ENCODE measurements around the gene STUB1. TPM values are rescaled to one million over a fixed set of nuclear protein-coding genes. Genes with fewer than 3 reads are reported as not detected.

STUB1 gene
- total and polyA plus RNA-seq, 9 donors: 70.7 to 115 (median 98.8) TPM

- Histone ChIP-seq H3K36me3 (ENCODE audit: control insufficient read depth, insufficient read depth, low read length) (peaks cover 47% of the 10 kb centered on the region), H3K27me3 (ENCODE audit: control insufficient read depth, insufficient read depth, low read length) (no peaks in the 10 kb centered on the region), H3K27ac (ENCODE audit: low read length) (no peak overlapping the region), H3K4me1 (ENCODE audit: control insufficient read depth, insufficient read depth, low read length) (peaks cover 20% of the 10 kb centered on the region), H3K4me3 (ENCODE audit: low read length) (no peak overlapping the region), H3K9me3 (replicated peaks; ENCODE audit: control insufficient read depth, low read depth, low read length) (no peaks in the 10 kb centered on the region)
- no peak for DNase-seq
- WGBS (ENCODE audit: insufficient coverage): 89% methylated on average over 23 of the region's 28 CpGs
Observed at GRCh38 chr16:652454-653305, 27.5 kb upstream of the STUB1 start.

GRCh38 chr16:654034-654433 is 26.2 kb upstream of the STUB1 start:
- no peaks in the 10 kb centered on the region for H3K9me3 ChIP-seq (replicated peaks; ENCODE audit: control insufficient read depth, low read depth, low read length)
- DNase-seq: no peak
- WGBS (ENCODE audit: insufficient coverage): 86% methylated on average over 10 of the region's 12 CpGs
- H3K27me3 ChIP-seq (ENCODE audit: control insufficient read depth, insufficient read depth, low read length): no peaks in the 10 kb centered on the region
- H3K27ac ChIP-seq (ENCODE audit: low read length): no peak overlapping the region
- H3K36me3 ChIP-seq (ENCODE audit: control insufficient read depth, insufficient read depth, low read length): peaks cover 60% of the 10 kb centered on the region
- peaks cover 8% of the 10 kb centered on the region for H3K4me1 ChIP-seq (ENCODE audit: control insufficient read depth, insufficient read depth, low read length)
- no peak overlapping the region for H3K4me3 ChIP-seq (ENCODE audit: low read length)

DNA sequence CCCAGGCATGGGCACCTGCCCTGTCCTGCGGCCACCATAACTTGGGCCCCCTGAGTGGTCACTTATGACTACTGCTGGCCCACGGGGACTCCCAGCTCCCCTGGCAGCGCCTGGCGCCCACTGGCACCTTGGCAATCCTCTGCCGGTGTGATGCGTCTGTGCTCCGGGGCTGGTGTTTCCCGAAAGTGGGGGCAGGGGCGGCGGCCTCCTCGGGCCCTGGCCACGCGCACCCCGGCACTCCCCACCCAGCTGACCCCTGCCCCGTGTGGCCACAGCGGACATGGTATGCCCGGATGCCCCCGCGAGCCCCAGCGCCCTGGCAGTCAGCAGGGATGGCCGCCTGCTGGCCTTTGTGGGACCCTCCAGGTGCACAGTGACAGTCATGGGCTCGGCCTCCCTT is 22.7 kb upstream of the STUB1 start:
- no peak for DNase-seq
- peaks cover 16% of the 10 kb centered on the region for H3K4me1 ChIP-seq (ENCODE audit: control insufficient read depth, insufficient read depth, low read length)
- H3K9me3 ChIP-seq (replicated peaks; ENCODE audit: control insufficient read depth, low read depth, low read length): no peaks in the 10 kb centered on the region
- 93% methylated on average over 18 of the region's 22 CpGs for WGBS (ENCODE audit: insufficient coverage)
- peaks cover 51% of the 10 kb centered on the region for H3K36me3 ChIP-seq (ENCODE audit: control insufficient read depth, insufficient read depth, low read length)
- H3K27me3 ChIP-seq (ENCODE audit: control insufficient read depth, insufficient read depth, low read length): no peaks in the 10 kb centered on the region
- no peak overlapping the region for H3K4me3 ChIP-seq (ENCODE audit: low read length)
- H3K27ac ChIP-seq (ENCODE audit: low read length): no peak overlapping the region

DNA sequence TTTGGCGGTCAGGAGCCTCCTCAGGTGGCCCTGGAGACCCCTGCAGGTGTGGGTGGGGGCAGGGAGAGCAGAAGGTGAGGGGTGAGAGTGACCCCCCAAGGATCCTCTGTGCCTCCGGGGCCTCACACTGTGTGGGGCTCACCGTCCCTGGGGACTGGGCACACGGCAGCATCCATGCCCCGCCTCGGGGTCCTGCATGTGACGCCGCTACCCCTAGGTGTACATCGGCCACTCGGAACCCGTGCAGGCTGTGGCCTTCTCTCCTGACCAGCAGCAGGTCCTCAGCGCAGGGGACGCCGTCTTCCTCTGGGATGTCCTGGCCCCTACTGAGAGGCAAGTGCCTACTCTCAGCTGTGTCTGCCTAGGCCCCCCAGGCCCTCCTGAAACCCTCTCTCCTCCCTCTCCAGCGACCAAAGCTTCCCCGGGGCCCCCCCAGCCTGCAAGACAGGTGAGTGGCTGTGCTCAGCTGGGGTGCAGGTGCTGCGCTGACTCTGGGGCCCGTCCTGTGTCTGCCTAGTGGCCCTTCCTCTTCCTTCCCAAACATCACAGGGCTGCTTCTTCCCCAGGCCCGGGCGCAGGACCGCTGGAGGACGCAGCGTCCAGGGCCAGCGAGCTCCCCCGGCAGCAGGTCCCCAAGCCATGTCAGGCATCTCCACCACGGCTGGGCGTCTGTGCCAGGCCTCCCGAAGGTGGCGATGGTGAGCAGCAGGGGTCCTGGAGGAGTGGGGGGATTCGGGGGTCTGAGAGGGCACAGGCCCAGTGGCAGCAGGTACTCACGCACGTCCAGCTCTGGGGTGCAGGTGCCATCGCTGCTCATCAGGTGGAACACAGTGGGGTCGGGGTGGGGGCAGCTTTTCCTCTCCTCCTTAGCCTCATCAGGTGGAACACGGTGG is 21.3 kb upstream of the STUB1 start:
- 86% methylated on average over 33 of the region's 35 CpGs for WGBS (ENCODE audit: insufficient coverage)
- Histone ChIP-seq H3K9me3 (replicated peaks; ENCODE audit: control insufficient read depth, low read depth, low read length) (no peaks in the 10 kb centered on the region), H3K4me3 (ENCODE audit: low read length) (no peak overlapping the region), H3K27ac (ENCODE audit: low read length) (no peak overlapping the region), H3K4me1 (ENCODE audit: control insufficient read depth, insufficient read depth, low read length) (peaks cover 16% of the 10 kb centered on the region), H3K27me3 (ENCODE audit: control insufficient read depth, insufficient read depth, low read length) (no peaks in the 10 kb centered on the region), H3K36me3 (ENCODE audit: control insufficient read depth, insufficient read depth, low read length) (peaks cover 43% of the 10 kb centered on the region)
- DNase-seq: no peak

GRCh38 chr16:659618-660017 is 20.6 kb upstream of the STUB1 start:
- Histone ChIP-seq H3K36me3 (ENCODE audit: control insufficient read depth, insufficient read depth, low read length) (peaks cover 43% of the 10 kb centered on the region), H3K27ac (ENCODE audit: low read length) (no peak overlapping the region), H3K4me3 (ENCODE audit: low read length) (no peak overlapping the region), H3K27me3 (ENCODE audit: control insufficient read depth, insufficient read depth, low read length) (no peaks in the 10 kb centered on the region), H3K9me3 (replicated peaks; ENCODE audit: control insufficient read depth, low read depth, low read length) (no peaks in the 10 kb centered on the region), H3K4me1 (ENCODE audit: control insufficient read depth, insufficient read depth, low read length) (peaks cover 16% of the 10 kb centered on the region)
- DNase-seq: no peak
- WGBS (ENCODE audit: insufficient coverage): 81% methylated on average over 19 of the region's 20 CpGs

DNA sequence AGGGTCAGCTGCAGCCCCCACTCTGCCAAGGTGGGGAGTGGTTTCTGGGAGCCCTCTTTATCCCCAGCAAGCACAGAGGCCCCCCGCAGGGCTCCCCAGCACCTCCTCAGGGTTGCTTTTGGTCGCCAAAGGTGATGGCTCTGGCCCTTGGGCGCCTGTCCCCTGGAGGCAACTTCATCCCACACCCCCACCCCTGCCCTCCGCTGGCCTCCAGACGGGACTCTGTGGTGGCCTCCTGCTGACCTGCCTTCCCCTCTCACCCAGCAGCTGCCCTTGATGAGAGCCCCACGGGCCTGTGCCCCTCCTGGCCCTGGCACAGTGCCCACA is 20.1 kb upstream of the STUB1 start:
- Histone ChIP-seq H3K9me3 (replicated peaks; ENCODE audit: control insufficient read depth, low read depth, low read length) (no peaks in the 10 kb centered on the region), H3K4me1 (ENCODE audit: control insufficient read depth, insufficient read depth, low read length) (peaks cover 16% of the 10 kb centered on the region), H3K27ac (ENCODE audit: low read length) (peak overlapping the region; percentile 51), H3K27me3 (ENCODE audit: control insufficient read depth, insufficient read depth, low read length) (no peaks in the 10 kb centered on the region), H3K36me3 (ENCODE audit: control insufficient read depth, insufficient read depth, low read length) (peaks cover 43% of the 10 kb centered on the region), H3K4me3 (ENCODE audit: low read length) (no peak overlapping the region)
- no peak for DNase-seq
- 49% methylated on average over 6 of the region's 6 CpGs for WGBS (ENCODE audit: insufficient coverage)

GRCh38 chr16:660459-661183 is 19.6 kb upstream of the STUB1 start:
- Histone ChIP-seq H3K4me3 (ENCODE audit: low read length) (no peak overlapping the region), H3K9me3 (replicated peaks; ENCODE audit: control insufficient read depth, low read depth, low read length) (no peaks in the 10 kb centered on the region), H3K4me1 (ENCODE audit: control insufficient read depth, insufficient read depth, low read length) (peaks cover 16% of the 10 kb centered on the region), H3K27me3 (ENCODE audit: control insufficient read depth, insufficient read depth, low read length) (no peaks in the 10 kb centered on the region), H3K27ac (ENCODE audit: low read length) (peak overlapping the region; percentile 51), H3K36me3 (ENCODE audit: control insufficient read depth, insufficient read depth, low read length) (peaks cover 39% of the 10 kb centered on the region)
- peak; percentile 85 for DNase-seq
- 23% methylated on average over 30 of the region's 43 CpGs for WGBS (ENCODE audit: insufficient coverage)

DNA sequence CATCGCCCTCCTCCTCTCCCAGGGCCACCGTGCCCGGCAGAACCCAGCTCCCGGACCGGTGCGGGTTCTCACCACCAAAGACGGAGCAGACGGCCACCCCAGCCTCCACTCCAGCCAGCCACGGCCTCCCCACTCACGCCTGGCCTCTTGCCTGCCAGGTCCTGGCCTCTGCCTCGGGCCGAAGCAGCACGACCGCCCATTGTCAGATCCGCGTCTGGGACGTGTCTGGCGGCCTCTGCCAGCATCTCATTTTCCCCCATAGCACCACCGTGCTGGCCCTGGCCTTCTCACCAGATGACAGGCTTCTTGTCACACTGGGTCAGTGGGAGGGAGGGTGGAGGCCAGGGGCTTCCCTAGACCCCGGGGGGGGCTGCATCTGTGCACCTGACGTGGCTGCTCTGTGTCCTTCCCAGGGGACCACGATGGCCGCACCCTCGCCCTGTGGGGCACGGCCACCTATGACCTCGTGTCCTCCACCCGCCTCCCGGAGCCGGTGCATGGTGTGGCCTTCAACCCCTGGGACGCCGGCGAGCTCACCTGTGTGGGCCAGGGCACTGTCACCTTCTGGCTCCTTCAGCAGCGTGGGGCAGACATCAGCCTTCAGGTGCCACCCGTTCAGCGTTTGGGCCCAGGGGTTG is 18.9 kb upstream of the STUB1 start:
- WGBS (ENCODE audit: insufficient coverage): 69% methylated on average over 26 of the region's 35 CpGs
- H3K4me1 ChIP-seq (ENCODE audit: control insufficient read depth, insufficient read depth, low read length): peaks cover 16% of the 10 kb centered on the region
- H3K4me3 ChIP-seq (ENCODE audit: low read length): no peak overlapping the region
- peaks cover 32% of the 10 kb centered on the region for H3K36me3 ChIP-seq (ENCODE audit: control insufficient read depth, insufficient read depth, low read length)
- H3K9me3 ChIP-seq (replicated peaks; ENCODE audit: control insufficient read depth, low read depth, low read length): no peaks in the 10 kb centered on the region
- no peaks in the 10 kb centered on the region for H3K27me3 ChIP-seq (ENCODE audit: control insufficient read depth, insufficient read depth, low read length)
- H3K27ac ChIP-seq (ENCODE audit: low read length): peak overlapping the region; percentile 24
- no peak for DNase-seq

- 91% methylated on average over 19 of the region's 19 CpGs for WGBS (ENCODE audit: insufficient coverage)
- Histone ChIP-seq H3K4me1 (ENCODE audit: control insufficient read depth, insufficient read depth, low read length) (peaks cover 16% of the 10 kb centered on the region), H3K4me3 (ENCODE audit: low read length) (no peak overlapping the region), H3K27me3 (ENCODE audit: control insufficient read depth, insufficient read depth, low read length) (no peaks in the 10 kb centered on the region), H3K27ac (ENCODE audit: low read length) (no peak overlapping the region), H3K9me3 (replicated peaks; ENCODE audit: control insufficient read depth, low read depth, low read length) (no peaks in the 10 kb centered on the region), H3K36me3 (ENCODE audit: control insufficient read depth, insufficient read depth, low read length) (peaks cover 24% of the 10 kb centered on the region)
- DNase-seq: no peak
Observed at GRCh38 chr16:662095-662494, 18.1 kb upstream of the STUB1 start.

All from muscle of leg (tissue), 11 donors.